Lung (tissue), 12 donors: Measurements from ENCODE around the gene CALML6. TPM values are rescaled to one million over a fixed set of nuclear protein-coding genes. Genes with fewer than 3 reads are reported as not detected.

ENCODE experiments used
- ATAC-seq: fragments of 200-7000 bp; cut with Tn5 transposase; one replicate; pipeline ENCODE4 v1.9.1; 2020; ENCODE audit warnings: moderate number of reproducible peaks; ENCODE audit not compliant: insufficient read depth, low FRiP score
- DNase-seq, 3 donors: peaks; one replicate each; pipeline ENCODE4 v3.0.0-alpha.2; 2013 to 2017
- H3K27ac ChIP-seq, 2 donors: one replicate each; pipeline ENCODE4 v1.5.1; 2013; ENCODE audit warnings: mild to moderate bottlenecking in 2 of 2, moderate library complexity in 2 of 2, control low read depth in 1 of 2, inconsistent platforms in 1 of 2, low read depth in 1 of 2, low read length in 1 of 2
- H3K27me3 ChIP-seq, 3 donors: one replicate each; pipeline ENCODE4 v1.5.1; 2013; ENCODE audit warnings: low read length in 2 of 3; ENCODE audit not compliant: control insufficient read depth in 3 of 3, insufficient read depth in 3 of 3
- H3K36me3 ChIP-seq, 4 donors: one replicate each; pipeline ENCODE4 v1.5.1; 2013; ENCODE audit warnings: low read length in 4 of 4, mild to moderate bottlenecking in 1 of 4, moderate library complexity in 1 of 4; ENCODE audit not compliant: control insufficient read depth in 4 of 4, insufficient read depth in 4 of 4
- H3K4me1 ChIP-seq, 5 donors: one replicate each; pipeline ENCODE4 v1.5.1; 2013; ENCODE audit warnings: low read length in 5 of 5, mild to moderate bottlenecking in 2 of 5, moderate library complexity in 1 of 5; ENCODE audit not compliant: control insufficient read depth in 5 of 5, insufficient read depth in 5 of 5
- H3K4me3 ChIP-seq: one replicate; pipeline ENCODE4 v1.5.1; 2013; ENCODE audit warnings: mild to moderate bottlenecking, control low read depth, moderate library complexity
- H3K9ac ChIP-seq, 2 donors: one replicate each; pipeline ENCODE4 v1.5.1; 2013; ENCODE audit warnings: low read length in 2 of 2, control low read depth in 1 of 2; ENCODE audit not compliant: insufficient read depth in 1 of 2
- H3K9me3 ChIP-seq, 4 donors: one replicate each; pipeline ENCODE4 v1.5.1; 2013; ENCODE audit warnings: low read length in 3 of 4, mild to moderate bottlenecking in 1 of 4, moderate library complexity in 1 of 4; ENCODE audit not compliant: control insufficient read depth in 4 of 4, insufficient read depth in 3 of 4
- CTCF ChIP-seq: IDR thresholded peaks from 2 replicates; pipeline ENCODE4 v1.5.1; 2012; ENCODE audit warnings: mild to moderate bottlenecking; ENCODE audit errors: control extremely low read depth, extremely low read depth
- WGBS, 2 donors: extraction: QIAGEN DNeasy Blood & Tissue Kit; methylation state at CpG; one replicate each; pipeline ENCODE4 v1.1.7; 2013; 5-methylcytosine and 5-hydroxymethylcytosine counted together
- polyA plus RNA-seq, 2 donors: library from polyadenylated mRNA; stranded (reverse); fragments of 200-250 nt; gene quantifications; one replicate each; pipeline ENCODE4 v1.2.1, GENCODE V29; 2013
- total RNA-seq, 2 donors: library from RNA; depleted of rRNA in 1 of 2; stranded (reverse); fragments of >200 nt in 1 of 2; gene quantifications; one replicate each; pipeline ENCODE4 v1.2.1, GENCODE V29; 2014 to 2021
- donor health status: control.
- donor health status: control.
- donor health status: Bipolar disorder and iron deficiency.
- donor health status: healthy.
- donor health status: DM: yes; HTN: yes; CAD: no.

The CALML6 gene
- total and polyA plus RNA-seq, 4 donors = 0.11 to 0.55 (median 0.34) TPM

DNA sequence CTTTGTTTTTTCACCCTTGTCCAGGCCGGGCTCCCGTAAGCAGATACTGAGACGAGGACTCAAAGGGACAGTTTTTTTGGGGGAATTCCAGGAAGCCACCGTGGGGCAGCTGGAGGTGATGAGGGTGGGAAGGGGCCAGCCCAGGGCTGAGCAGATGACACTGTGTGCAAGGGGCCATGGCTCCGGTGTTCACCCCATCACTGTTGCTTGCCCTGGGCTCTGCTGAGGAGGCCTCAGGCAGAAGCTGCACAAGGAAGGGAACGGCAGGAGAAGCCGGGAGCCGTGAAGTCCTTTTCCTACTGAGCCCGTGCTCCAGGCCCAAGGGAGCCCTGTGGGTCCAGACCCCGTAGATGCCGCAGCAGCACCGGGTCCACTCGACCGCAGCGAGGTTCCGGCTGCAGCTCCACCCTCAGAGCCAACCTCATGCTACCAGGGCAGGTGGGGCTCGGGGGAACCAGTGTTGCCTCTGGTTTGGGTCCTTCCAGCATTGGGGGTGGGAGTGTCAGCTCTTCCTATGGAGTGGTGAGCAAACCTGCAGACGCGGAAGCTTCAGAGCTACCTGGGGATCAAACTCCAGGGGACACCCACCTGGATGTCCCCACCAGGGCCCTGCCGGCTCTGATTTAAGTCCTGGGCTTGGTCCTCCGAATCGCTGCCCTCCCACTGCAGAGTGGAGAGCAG is 4.3 kb upstream of the CALML6 start:
- no peaks in the 10 kb centered on the region for H3K27me3 ChIP-seq
- peak in 1 of 3 donors; percentile 12 for DNase-seq
- no peak for ATAC-seq
- H3K27ac ChIP-seq = no peak overlapping the region
- no peak overlapping the region for H3K4me3 ChIP-seq
- no peak for TF ChIP-seq CTCF
- WGBS, 2 donors = 94 to 95% methylated on average over 20 to 22 of the region's 22 CpGs
- no peaks in the 10 kb centered on the region for H3K9me3 ChIP-seq
- no peak overlapping the region for H3K9ac ChIP-seq
- H3K4me1 ChIP-seq = peaks cover 0 to 13% (median 0%) of the 10 kb centered on the region in 5 donors
- H3K36me3 ChIP-seq = no peaks in the 10 kb centered on the region

DNA sequence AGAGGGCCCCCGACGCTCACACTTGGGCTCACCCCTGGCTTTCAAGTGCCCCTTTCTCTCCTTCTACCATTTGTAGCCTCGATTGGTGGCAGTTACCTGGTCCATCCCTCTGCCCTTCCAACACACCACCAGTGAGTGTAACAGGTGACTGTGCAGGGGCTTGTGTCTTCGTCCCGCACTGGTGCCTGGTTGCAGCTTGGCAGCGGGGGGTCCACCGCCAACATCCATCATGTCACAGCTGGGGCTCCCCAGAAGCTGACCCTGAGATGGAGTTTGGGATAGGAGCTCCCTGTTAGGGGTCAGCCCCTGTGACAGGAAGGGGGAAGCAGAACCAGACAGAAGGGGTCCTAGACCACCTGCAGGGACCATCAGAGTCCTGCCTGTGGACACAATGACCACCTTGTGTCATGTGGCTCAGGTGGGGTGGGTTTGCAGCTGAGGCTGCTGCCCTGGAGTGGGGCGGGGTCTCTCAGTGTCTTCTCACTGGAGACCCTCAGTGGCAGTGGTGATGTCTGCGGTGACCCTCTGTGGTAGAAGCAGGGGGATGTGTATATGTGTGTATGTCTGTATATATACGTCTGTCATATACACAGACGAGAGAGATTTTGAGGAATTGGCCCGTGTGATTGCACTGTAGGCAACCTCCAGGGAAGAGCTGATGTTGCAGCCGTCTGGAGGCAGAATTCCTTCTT is 3.6 kb upstream of the CALML6 start:
- DNase-seq (no peak), ATAC-seq (no peak)
- Histone ChIP-seq H3K4me1 (peaks cover 0 to 13% (median 0%) of the 10 kb centered on the region in 5 donors), H3K36me3 (no peaks in the 10 kb centered on the region), H3K9ac (no peak overlapping the region), H3K27me3 (no peaks in the 10 kb centered on the region), H3K27ac (no peak overlapping the region), H3K9me3 (no peaks in the 10 kb centered on the region), H3K4me3 (no peak overlapping the region)
- TF ChIP-seq CTCF = no peak
- 85 to 87% methylated on average over 13 of the region's 13 CpGs for WGBS, 2 donors

DNA sequence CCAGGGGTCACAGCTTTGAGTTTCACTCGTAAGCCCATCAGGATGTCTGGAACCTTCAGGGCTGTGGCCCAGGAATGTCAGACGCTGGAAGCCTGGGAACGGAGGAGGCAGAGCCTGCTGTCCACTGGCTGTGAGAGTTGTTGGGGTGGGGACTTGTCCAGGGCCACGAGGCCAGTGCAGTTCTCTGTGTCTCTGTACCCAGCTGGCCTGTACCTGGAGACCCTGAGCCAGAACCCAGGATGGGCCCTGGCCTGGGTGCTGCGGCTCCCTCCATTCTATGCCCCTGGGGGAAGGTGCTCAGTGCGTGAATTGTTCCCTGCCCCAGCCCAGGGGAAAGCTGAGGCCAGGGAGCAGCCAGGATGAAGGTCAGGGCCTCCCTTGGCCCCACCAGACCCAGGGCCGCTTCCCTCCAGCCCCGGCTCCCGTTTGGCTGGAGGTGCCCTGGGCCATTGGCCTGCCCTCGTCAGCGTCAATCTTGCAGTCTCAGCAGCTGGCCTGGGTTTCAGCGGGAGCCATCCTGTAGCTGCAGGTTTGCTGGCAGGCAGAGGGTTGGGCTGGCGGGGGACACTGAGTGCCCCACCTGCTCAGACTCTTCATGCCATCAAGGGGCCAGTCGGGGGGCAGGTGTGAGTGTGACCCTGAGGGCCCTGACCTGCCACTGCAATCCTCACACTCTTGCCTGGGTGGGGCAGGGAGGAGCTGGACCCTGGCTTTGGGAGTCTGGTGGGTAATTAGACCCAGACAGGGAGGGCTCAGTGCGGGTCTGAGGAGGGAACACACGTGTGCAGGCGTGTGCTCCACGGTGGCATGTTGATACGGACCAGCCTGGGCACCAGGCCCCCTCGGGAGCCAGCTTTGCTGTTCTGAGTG is 724 bp upstream of the CALML6 start:
- Histone ChIP-seq H3K27ac (no peak overlapping the region), H3K36me3 (no peaks in the 10 kb centered on the region), H3K4me1 (peaks cover 0 to 12% (median 4%) of the 10 kb centered on the region in 5 donors), H3K4me3 (no peak overlapping the region), H3K27me3 (no peaks in the 10 kb centered on the region), H3K9ac (no peak overlapping the region), H3K9me3 (no peaks in the 10 kb centered on the region)
- DNase-seq = no peak
- no peak for ATAC-seq
- TF ChIP-seq CTCF = no peak
- WGBS, 2 donors = 76 to 85% methylated on average over 19 to 20 of the region's 20 CpGs
